GM21515 (cell line): Measurements from ENCODE around the gene NUP42.
"Not testable (repeated sequence)": the region's sequence is repeated elsewhere in the genome, so short reads cannot be mapped to it uniquely, and the experiment has no call there.

Experiments used
- ATAC-seq: cut with Tn5 transposase; IDR thresholded peaks from one replicate; pipeline ENCODE4 v1.9.1; 2021; ENCODE audit not compliant: unreplicated experiment

Gene NUP42

GRCh38 chr7:23204241-23204640 lies 22.4 kb downstream of the NUP42 start:
- ATAC-seq: no peak

- no peak for ATAC-seq
These were observed 23.7 kb downstream of the NUP42 start for GRCh38 chr7:23205577-23205908.

- ATAC-seq: no peak
These were observed 24.3 kb downstream of the NUP42 start for GRCh38 chr7:23205909-23206767.

GRCh38 chr7:23207021-23207420 lies 25.2 kb downstream of the NUP42 start:
- ATAC-seq: no peak

- ATAC-seq: no peak
These were observed 26.0 kb downstream of the NUP42 start for GRCh38 chr7:23207884-23208283.

GRCh38 chr7:23208316-23208715 lies 26.5 kb downstream of the NUP42 start:
- ATAC-seq: no peak

GRCh38 chr7:23210506-23210905 lies 28.7 kb downstream of the NUP42 start:
- ATAC-seq: no peak

- ATAC-seq: no peak
These were observed 29.7 kb downstream of the NUP42 start for GRCh38 chr7:23211589-23211988.

- ATAC-seq: no peak
These were observed 30.5 kb downstream of the NUP42 start for GRCh38 chr7:23212395-23212794.

- no peak for ATAC-seq
These were observed 31.0 kb downstream of the NUP42 start for GRCh38 chr7:23212841-23213240.

- no peak for ATAC-seq
These were observed 31.9 kb downstream of the NUP42 start for GRCh38 chr7:23213755-23214154.

- no peak for ATAC-seq
These were observed 32.6 kb downstream of the NUP42 start for GRCh38 chr7:23214423-23214822.

GRCh38 chr7:23214938-23215337 lies 33.1 kb downstream of the NUP42 start:
- no peak for ATAC-seq

GRCh38 chr7:23216021-23216420 lies 34.2 kb downstream of the NUP42 start:
- no peak for ATAC-seq

GRCh38 chr7:23218196-23218595 lies 36.3 kb downstream of the NUP42 start:
- no peak for ATAC-seq

- no peak for ATAC-seq
These were observed 39.0 kb downstream of the NUP42 start for GRCh38 chr7:23220690-23221305.

GRCh38 chr7:23222439-23223030 lies 40.7 kb downstream of the NUP42 start:
- ATAC-seq: no peak

- ATAC-seq: not testable (repeated sequence)
These were observed 42.5 kb downstream of the NUP42 start for GRCh38 chr7:23224364-23224763.

- no peak for ATAC-seq
These were observed 45.1 kb downstream of the NUP42 start for GRCh38 chr7:23226844-23227450.

GRCh38 chr7:23228412-23228811 lies 46.6 kb downstream of the NUP42 start:
- no peak for ATAC-seq

GRCh38 chr7:23230641-23231101 lies 48.8 kb downstream of the NUP42 start:
- ATAC-seq: no peak

- no peak for ATAC-seq
These were observed 51.1 kb downstream of the NUP42 start for GRCh38 chr7:23232966-23233365.
